ENCODE results near the gene TPRA1. TPM values are rescaled to one million over a fixed set of nuclear protein-coding genes. Genes with fewer than 3 reads are reported as not detected.

Gene TPRA1
- total RNA-seq, 4 donors from 2014 or later: 19.2 to 25.7 (median 21.0) TPM

- Histone ChIP-seq H3K36me3 (no peaks in the 10 kb centered on the region), H3K9me3 (no peaks in the 10 kb centered on the region), H3K4me1 (peaks cover 9 to 21% (median 12%) of the 10 kb centered on the region in 3 donors), H3K4me3 (no peak overlapping the region), H3K27me3 (no peaks in the 10 kb centered on the region), H3K27ac (no peak overlapping the region)
- intact Hi-C loops (cut with DNase I): no loop called here
- 76 to 79% methylated on average over 8 to 9 of the region's 9 CpGs for WGBS, 2 donors
- TF ChIP-seq CTCF (IDR thresholded peaks at IDR 0.05) (no peak), POLR2A (IDR thresholded peaks at IDR 0.05) (no peak)
- no peak for DNase-seq
Observed at GRCh38 chr3:127550468-127551157, 39.9 kb downstream of the TPRA1 start.

- Histone ChIP-seq H3K4me1 (peaks cover 9 to 21% (median 12%) of the 10 kb centered on the region in 3 donors), H3K36me3 (no peaks in the 10 kb centered on the region), H3K27me3 (no peaks in the 10 kb centered on the region), H3K4me3 (no peak overlapping the region), H3K27ac (no peak overlapping the region), H3K9me3 (no peaks in the 10 kb centered on the region)
- DNase-seq: no peak
- WGBS, 2 donors: 44 to 47% methylated on average over 3 to 9 of the region's 9 CpGs
- TF ChIP-seq POLR2A (IDR thresholded peaks at IDR 0.05) (no peak), CTCF (IDR thresholded peaks at IDR 0.05) (no peak)
- intact Hi-C loops (cut with DNase I): loop anchor here (10.0 kb wide), 1 partner anchor 795 kb away; no protein-coding TSS in a partner anchor
Observed at GRCh38 chr3:127549826-127550467, 40.6 kb downstream of the TPRA1 start.

- 0 to 3% methylated on average over 9 to 11 of the region's 42 CpGs for WGBS, 2 donors
- DNase-seq: no peak
- H3K36me3 ChIP-seq: no peaks in the 10 kb centered on the region
- H3K4me3 ChIP-seq: peak overlapping the region; percentile 37 to 81 (median 56)
- peaks cover 9 to 21% (median 12%) of the 10 kb centered on the region in 3 donors for H3K4me1 ChIP-seq
- no peaks in the 10 kb centered on the region for H3K9me3 ChIP-seq
- TF ChIP-seq POLR2A (IDR thresholded peaks at IDR 0.05) (no peak), CTCF (IDR thresholded peaks at IDR 0.05) (peak; percentile 65 to 92 (median 76))
- H3K27me3 ChIP-seq: no peaks in the 10 kb centered on the region
- H3K27ac ChIP-seq: peak overlapping the region; percentile 35 to 65 (median 62)
- intact Hi-C loops (cut with DNase I): loop anchor here (2.0 to 10.0 kb wide), 2 partner anchors 793 to 1025 kb away; no protein-coding TSS in a partner anchor
Observed at GRCh38 chr3:127547761-127548605, 42.5 kb downstream of the TPRA1 start.

GRCh38 chr3:127546970-127547733 lies 43.4 kb downstream of the TPRA1 start:
- TF ChIP-seq CTCF (IDR thresholded peaks at IDR 0.05) (no peak), POLR2A (IDR thresholded peaks at IDR 0.05) (no peak)
- H3K9me3 ChIP-seq: no peaks in the 10 kb centered on the region

More at GRCh38 chr3:127546970-127547733, 43.4 kb downstream of the TPRA1 start:
- 6 to 24% methylated on average over 20 to 22 of the region's 24 CpGs for WGBS, 2 donors
- peaks cover 9 to 21% (median 12%) of the 10 kb centered on the region in 3 donors for H3K4me1 ChIP-seq
- H3K4me3 ChIP-seq: peak overlapping the region; percentile 37 to 81 (median 56)
- DNase-seq: no peak
- peak overlapping the region; percentile 35 to 65 (median 62) for H3K27ac ChIP-seq
- intact Hi-C loops (cut with DNase I): loop anchor here (2.0 to 10.0 kb wide), 2 partner anchors 792 to 1024 kb away; no protein-coding TSS in a partner anchor
- H3K36me3 ChIP-seq: no peaks in the 10 kb centered on the region
- no peaks in the 10 kb centered on the region for H3K27me3 ChIP-seq
